GM19372 (cell line): Measurements from ENCODE around the gene NBPF3.
"Not testable (repeated sequence)": the region's sequence is repeated elsewhere in the genome, so short reads cannot be mapped to it uniquely, and the experiment has no call there.

Experiments used
- ATAC-seq: cut with Tn5 transposase; IDR thresholded peaks from one replicate; pipeline ENCODE4 v1.9.1; 2021; ENCODE audit warnings: mild to moderate bottlenecking, low read depth, moderate library complexity; ENCODE audit not compliant: unreplicated experiment

NBPF3 gene, protein sequence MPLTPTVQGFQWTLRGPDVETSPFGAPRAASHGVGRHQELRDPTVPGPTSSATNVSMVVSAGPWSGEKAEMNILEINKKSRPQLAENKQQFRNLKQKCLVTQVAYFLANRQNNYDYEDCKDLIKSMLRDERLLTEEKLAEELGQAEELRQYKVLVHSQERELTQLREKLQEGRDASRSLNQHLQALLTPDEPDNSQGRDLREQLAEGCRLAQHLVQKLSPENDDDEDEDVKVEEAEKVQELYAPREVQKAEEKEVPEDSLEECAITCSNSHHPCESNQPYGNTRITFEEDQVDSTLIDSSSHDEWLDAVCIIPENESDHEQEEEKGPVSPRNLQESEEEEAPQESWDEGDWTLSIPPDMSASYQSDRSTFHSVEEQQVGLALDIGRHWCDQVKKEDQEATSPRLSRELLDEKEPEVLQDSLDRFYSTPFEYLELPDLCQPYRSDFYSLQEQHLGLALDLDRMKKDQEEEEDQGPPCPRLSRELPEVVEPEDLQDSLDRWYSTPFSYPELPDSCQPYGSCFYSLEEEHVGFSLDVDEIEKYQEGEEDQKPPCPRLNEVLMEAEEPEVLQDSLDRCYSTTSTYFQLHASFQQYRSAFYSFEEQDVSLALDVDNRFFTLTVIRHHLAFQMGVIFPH

DNA sequence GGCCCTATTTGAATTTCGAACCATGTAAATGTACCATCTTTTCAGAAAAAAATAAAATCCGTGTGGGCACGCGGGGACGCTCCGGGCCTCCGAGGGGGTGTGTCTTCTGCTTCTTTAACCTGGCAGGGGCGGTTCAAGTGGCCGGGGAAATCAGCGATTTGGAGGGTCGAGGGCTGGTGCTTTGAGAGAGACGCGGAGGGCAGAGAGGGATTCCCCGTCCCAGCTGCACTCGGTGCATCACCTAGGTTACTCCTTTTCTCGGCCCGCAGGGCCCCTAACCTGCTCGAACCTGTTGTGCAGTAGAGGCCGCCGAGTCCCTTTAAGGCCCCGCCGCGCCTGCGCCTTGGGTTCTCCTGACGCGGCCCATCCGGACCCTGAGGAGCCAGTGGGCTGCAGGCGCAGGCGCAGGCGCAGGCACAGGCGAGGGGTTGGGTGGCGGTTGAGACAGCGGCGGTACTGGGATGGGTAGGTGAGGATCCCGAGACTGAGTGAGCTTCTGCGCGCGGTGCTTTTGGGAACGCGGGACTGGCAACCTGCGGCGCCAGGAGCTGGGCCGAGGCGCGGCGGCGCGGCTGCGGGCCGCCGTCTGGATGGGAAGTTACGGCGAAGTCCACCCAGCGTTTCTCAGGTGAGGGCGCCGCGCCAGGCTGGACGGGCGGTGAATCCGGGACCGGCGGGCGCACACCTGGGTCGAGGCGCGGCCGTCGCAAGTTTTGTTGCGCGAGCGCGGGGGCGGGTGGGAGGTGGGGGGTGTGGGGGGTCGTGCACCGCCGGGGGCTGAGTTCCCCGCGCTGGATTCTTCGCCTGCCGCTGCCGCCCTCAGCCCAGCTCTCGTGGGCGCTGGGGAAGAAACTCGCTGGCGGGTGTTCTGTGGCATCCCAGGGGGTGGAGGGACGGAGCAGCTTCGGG, at the start of gene NBPF3:
Gene NBPF3, plus strand, starts transcription at position 417 of the 909 bp plus-strand sequence. CDS start 4,950 bp downstream, outside the sequence.
- ATAC-seq = peak; percentile 94

DNA sequence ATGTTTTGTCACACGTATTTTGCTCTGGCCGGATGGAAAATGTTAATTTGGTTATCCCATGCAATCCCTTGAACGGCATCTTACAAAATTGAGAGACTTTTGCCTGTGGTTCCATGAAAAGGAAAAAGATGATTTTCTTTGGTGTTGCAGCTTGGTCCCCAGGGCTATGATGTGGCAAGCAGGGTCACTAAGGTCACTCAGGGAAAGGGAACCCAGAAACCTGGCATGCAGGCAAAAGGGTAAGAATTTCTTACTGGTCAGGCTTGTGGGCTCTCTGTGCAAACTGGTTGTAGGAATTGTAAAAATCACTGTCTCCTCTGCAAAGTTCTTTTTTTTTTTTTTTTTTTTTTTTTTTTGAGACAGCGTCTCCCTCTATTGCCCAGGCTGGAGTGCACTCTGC, 48.4 kb upstream of the NBPF3 start:
- ATAC-seq = no peak

DNA sequence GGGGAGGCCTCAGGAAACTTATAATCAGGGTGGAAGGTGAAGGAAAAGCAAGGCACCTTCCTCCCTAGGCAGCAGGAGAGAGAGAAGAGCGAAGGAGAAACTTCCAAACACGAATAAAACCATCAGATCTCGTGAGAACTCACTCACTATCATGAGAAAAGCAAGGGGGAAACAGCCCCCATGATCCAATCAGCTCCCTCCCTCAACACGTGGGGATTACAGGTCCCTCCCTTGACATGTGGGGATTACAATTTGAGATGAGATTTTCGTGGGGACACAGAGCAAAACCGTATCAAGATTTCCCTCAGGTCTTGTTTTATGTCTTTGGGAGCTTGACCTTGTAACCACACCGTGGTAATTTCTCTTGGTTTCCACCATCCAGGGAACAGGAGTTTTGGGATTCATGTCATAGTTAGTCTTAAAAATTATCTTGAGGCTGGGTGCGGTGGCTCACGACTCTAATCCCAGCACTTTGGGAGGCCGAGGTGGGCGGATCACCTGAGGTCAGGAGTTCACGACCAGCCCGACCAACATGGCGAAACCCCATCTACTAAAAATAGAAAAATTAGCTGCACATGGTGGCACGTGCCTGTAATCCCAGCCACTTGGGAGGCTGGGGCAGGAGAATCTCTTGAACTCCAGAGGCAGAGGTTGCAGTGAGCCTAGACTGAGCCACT, 47.2 kb upstream of the NBPF3 start:
- ATAC-seq = no peak

DNA sequence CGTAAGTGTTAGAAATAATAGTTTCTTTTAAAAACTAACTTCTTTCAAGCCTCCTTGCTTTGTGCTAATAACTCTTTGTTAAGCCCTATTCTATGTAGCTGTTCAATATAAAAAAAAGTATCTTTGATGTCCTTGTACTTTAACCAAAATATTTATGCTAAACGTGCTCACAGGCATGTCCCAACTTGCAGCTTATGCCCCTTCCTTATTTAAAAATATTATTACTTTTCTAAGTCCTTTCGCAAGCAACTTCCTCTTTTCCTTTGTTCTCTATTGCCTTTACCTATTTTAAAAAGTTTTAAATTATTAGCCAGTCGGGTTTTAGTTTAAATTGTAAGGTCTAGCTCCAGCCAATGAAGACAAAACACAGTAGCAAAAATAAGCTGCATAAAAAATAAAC, 43.4 kb upstream of the NBPF3 start:
- ATAC-seq = no peak

DNA sequence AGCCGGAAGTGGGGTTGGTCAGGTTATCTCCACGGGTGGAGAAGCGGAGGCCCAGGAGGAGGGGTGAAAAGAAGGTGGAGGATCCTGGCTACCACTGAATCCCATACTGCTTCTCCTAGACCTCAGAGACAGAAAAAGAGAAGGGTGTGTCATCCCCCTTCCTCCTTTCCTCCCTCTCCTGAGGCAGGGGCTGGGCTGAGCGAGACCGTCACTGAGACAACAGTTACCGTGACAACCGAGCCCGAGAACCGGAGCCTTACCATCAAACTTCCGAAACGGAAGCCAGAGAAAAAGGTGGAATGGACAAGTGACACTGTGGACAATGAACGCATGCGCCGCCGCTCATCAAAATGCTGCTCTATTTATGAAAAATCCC, 42.1 kb upstream of the NBPF3 start:
- ATAC-seq = no peak

DNA sequence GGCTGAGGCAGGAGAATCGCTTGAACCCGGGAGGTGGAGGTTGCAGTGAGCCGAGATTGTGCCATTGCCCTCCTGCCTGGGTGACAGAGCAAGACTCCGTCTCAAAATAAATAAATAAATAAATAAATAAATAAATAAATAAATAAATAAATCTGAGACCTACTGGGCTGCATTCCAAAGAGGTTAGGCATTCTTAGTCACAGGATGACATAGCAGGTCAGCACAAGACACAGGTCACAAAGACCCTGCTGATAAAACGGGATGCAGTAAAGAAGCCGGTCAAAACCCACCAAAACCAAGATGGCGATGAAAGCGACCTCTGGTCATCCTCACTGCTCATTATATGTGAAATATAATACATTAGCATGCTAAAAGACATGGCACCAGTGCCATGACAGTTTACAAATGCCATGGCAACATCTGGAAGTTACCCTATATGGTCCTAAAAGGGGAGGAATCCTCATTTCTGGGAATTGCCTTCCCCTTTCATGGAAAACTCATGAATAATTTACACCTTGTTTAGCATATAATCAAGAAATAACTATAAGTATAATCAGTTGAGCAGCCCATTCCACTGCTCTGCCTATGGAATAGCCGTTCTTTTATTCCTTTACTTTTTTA, 38.1 kb upstream of the NBPF3 start:
- ATAC-seq = not testable (repeated sequence)

DNA sequence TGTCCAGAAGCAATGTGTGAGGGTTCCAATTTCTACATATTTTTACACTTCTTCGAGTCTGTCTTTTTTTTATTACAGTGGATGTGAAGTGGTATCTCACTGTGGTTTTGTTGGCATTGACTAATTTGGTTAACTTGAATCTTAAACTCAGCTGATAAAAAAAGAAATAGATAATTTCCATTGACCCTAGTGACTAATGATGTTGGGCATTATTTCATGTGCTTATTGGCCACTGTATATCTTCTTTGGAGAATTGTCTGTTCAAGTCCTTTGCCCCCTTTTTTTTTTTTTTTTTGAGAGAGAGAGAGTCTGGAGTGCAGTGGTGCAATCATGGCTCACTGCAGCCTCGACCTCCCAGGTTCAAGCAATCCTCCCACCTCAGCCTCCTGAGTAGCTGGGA, 33.3 kb upstream of the NBPF3 start:
- no peak for ATAC-seq

DNA sequence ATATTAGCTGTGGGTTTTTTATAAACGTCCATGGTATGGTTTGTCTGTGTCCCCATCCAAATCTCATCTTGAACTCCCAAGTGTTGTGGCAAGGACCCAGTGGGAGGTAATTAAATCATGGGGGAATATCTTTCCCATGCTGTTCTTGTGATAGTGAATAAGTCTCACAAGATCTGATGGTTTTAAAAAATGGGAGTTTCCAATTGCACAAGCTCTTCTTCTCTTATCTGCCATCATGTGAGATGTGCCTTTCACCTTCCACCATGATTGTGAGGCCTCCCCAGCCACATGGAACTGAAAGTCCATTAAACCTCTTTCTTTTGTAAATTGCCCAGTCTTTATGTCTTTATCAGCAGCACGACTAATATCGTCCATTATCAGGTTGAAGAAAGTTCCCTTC, 30.0 kb upstream of the NBPF3 start:
- not testable (repeated sequence) for ATAC-seq

DNA sequence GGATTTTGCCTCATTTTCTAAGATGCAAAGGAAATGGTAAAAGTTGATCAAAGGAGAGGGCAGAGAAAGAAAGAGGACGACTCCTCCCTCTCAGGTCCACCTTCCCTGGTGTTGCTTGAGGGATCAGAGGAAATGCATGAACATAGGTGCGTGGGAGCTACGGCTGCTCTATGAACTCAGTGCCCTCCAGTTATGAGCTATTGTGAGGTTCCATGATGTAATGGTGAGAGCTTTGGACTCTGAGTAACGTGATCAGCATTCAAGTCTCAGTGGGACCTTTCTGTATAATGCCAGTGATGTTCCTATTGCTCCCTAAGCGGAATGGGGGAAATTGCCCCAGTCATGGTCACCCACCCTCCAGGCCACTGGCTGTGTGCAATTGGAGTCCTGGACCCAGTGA, 25.9 kb upstream of the NBPF3 start:
- ATAC-seq = no peak

DNA sequence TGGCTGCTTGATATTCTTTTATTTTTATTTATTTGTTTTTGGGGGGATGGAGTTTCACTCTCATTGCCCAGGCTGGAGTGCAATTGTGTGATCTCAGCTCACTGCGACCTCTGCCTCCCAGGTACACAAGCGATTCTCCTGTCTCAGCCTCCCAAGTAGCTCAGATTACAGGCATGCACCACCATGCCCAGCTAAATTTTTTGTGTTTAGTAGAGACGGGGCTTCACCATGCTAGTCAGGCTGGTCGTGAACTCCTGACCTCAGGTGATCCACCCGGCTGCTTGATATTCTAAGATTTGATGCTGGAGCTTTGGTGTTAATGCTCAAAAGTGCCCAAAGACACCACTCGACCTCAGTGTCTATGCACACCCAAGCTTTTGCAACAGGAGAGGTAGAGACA, 19.6 kb upstream of the NBPF3 start:
- not testable (repeated sequence) for ATAC-seq

DNA sequence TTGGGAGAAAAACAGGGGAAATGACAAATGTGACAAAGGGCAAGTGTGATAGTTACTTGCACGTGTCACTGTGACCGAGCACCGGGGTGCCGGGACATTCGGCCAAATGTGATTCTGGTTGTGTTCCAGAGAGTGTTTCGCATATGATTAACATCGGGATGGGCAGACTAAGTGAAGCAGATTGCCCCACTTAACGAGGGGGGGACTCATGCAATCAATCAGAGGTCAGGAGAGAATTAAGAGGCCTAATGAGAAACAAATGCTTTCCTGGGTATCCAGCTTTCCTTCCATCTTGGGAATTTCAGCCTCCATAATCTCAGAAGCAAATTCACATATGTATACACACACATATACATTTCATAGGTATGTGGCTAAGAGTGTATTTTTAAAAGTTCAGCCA, 18.6 kb upstream of the NBPF3 start:
- ATAC-seq = not testable (repeated sequence)

DNA sequence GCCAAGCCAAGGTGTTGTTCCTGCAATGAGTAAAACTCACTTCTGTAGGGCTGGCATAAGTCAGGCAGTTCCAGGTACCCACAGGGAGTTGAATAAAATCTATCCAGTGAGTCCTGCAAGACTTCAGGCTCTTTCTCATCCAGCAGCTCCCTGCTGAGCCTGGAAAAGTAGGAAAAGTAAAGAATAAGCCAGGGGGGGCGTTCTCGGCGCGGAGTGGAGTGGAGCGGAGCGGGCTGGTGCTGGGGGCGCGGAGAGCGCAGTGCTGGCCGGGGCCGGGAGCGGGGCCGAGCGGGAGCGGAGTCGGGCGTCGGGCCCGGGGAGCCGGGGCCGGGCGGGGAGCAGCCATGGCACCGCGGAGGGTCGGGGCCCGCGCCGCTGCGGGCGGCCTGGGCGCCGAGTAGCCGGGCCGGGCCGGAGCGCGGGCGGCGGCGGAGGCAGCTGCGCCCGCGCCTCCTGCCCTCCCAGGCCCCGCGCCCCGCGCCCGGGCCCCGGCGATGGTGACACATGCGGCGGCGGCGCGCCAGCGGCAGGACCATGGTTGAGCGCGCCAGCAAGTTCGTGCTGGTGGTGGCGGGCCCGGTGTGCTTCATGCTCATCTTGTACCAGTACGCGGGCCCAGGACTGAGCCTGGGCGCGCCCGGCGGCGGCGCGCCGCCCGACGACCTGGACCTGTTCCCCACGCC, 12.0 kb upstream of the NBPF3 start:
- ATAC-seq = not testable (repeated sequence)

DNA sequence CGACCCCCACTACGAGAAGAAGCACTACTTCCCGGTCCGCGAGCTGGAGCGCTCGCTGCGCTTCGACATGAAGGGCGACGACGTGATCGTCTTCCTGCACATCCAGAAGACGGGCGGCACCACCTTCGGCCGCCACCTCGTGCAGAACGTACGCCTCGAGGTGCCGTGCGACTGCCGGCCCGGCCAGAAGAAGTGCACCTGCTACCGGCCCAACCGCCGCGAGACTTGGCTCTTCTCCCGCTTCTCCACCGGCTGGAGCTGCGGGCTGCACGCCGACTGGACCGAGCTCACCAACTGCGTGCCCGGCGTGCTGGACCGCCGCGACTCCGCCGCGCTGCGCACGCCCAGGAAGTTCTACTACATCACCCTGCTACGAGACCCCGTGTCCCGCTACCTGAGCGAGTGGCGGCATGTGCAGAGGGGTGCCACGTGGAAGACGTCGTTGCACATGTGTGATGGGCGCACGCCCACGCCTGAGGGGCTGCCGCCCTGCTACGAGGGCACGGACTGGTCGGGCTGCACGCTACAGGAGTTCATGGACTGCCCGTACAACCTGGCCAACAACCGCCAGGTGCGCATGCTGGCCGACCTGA, 11.4 kb upstream of the NBPF3 start:
- ATAC-seq = not testable (repeated sequence)

DNA sequence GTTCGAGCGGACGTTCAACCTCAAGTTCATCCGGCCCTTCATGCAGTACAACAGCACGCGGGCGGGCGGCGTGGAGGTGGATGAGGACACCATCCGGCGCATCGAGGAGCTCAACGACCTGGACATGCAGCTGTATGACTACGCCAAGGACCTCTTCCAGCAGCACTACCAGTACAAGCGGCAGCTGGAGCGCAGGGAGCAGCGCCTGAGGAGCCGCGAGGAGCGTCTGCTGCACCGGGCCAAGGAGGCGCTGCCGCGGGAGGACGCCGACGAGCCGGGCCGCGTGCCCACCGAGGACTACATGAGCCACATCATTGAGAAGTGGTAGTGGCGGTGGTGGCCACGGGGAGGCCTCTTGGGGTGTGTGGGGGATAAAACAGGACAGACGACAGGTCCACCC, 10.7 kb upstream of the NBPF3 start:
- ATAC-seq = not testable (repeated sequence)

DNA sequence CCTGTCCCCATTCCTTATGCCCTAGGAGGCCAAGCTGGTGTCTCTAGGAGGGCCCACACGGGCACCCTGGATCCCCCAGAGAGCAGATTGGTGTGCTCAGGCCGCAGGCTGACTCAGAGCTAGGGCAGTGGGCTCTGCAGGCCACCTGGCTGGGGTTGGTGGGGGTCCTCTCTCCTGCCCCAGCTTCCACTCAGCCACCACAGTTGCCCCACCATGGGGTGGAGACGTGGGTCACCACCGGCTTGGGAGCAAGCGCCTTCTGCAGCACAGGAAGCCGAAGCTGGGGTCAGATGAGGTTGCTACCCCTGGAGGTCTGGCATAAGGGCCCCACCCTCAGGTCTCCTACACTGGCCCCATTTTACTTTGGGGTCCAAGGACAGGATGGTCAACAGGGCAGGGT, 9.1 kb upstream of the NBPF3 start:
- not testable (repeated sequence) for ATAC-seq

DNA sequence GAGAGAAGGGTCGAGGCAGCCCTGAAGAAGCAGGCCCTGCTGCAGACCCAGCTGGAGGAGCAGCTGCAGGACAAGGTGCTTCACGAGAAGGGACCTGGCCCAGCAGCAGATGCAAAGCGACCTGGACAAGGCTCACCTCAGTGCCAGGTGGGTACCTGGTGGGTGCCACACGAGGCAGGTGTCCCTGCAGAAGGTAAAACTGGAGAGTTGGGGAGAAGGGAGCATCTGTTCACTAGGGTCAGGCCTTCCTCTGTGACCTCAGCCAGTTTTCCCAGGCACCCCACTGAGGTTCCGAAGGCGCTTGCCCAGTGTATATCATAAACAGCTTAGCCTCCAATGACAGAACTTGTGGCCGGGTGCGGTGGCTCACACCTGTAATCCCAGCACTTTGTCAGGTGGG, 5.5 kb upstream of the NBPF3 start:
- no peak for ATAC-seq

DNA sequence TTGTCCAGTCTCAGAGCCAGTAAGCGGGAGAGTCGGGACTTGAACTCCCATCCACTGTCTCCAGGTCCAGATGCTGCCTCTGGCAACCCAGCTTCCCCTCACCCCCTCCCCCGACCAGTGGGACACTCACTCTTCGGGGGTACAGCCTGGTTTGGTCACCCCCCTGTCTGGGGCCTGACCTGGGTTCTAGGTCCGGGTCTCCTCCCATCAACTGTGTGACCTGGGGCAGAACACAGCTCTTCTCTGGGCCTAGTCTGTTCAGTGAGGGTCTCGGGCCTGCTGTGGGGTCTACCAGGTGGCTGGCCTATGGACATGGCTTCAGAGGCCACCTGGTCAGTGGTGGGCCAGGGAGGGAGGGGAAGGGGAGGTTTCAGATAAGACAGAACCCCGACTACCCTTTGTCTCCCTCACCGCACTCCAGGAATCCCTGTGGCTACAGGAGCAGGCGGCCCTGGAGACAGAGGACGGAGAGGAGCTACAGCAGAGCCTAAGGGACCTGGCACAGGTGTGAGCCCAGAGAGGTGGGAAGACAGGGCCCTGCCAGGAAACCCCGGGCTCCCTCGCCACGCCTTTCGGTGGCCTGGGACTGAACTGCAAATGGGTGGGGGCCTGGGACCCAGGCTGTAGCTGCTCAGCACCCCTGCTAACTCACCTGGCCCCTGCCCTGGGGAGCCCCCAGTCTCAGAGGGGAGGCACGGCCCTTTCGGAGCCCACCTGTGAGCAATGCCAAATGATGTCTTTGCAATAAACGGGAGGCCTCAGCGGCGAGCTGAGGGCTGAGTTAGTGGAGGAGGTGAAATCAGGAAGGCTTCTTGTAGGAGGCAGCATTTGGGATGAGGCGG, 4.1 kb upstream of the NBPF3 start:
- ATAC-seq = no peak
